Gastrocnemius medialis (tissue), 4 donors: ENCODE results near the gene UBA3.

Source experiments
- POLR2A ChIP-seq, 2 donors: fragments of 450-650 bp; IDR thresholded peaks; one replicate each; pipeline ENCODE4 v1.6.1; 2017; ENCODE audit warnings: antibody characterized with exemption in 2 of 2, mild to moderate bottlenecking in 2 of 2, moderate library complexity in 2 of 2
- TF ChIP-seq, protein P1 (sequence below), 5 experiments: fragments of 450-650 bp in 3 of 5; fragments of 200-600 bp in 2 of 5; sonication (generic) in 2 of 5; IDR thresholded peaks in 4 of 5; conservative IDR thresholded peaks in 1 of 5; 1 replicate in 4 of 5; 2 replicates in 1 of 5; pipeline ENCODE4 v1.5.1; 2016 to 2019; ENCODE audit warnings: antibody characterized with exemption in 5 of 5, mild to moderate bottlenecking in 3 of 5, moderate library complexity in 3 of 5

DNA sequence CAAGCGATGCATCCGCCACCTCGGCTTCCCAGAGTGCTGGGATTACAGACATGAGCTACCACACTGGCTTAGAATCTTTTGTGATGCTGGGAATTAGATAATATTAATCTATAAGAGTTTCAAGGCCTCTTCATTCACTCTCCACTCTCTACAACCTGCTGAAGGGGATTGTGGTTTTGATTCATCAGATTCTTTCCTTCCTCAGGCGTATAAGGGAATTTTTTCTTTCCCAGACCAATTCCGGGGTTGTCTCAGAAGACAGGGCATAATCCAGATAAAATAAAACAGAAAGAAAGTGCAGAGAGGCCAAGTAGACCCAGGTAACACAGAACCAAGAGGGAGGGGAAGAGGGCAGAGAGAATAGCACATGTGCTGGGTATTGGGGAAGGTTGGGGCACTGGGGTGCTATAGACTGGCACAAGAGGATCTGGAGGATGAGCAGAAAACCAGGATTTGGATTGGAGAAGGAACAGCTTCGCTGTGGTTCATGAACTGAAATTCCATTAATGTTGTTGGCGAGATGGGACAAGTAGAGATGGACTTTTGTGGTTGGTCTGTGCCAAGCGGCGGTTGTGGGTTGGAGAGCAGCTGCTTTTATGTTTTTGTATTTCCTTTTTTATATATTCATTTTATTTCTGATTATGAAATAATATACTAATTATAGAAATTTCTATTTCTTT, 17.4 kb upstream of the UBA3 start:
- TF ChIP-seq, protein P1, sequence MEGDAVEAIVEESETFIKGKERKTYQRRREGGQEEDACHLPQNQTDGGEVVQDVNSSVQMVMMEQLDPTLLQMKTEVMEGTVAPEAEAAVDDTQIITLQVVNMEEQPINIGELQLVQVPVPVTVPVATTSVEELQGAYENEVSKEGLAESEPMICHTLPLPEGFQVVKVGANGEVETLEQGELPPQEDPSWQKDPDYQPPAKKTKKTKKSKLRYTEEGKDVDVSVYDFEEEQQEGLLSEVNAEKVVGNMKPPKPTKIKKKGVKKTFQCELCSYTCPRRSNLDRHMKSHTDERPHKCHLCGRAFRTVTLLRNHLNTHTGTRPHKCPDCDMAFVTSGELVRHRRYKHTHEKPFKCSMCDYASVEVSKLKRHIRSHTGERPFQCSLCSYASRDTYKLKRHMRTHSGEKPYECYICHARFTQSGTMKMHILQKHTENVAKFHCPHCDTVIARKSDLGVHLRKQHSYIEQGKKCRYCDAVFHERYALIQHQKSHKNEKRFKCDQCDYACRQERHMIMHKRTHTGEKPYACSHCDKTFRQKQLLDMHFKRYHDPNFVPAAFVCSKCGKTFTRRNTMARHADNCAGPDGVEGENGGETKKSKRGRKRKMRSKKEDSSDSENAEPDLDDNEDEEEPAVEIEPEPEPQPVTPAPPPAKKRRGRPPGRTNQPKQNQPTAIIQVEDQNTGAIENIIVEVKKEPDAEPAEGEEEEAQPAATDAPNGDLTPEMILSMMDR (IDR thresholded peaks at IDR 0.05 in 4 of 5, conservative IDR thresholded peaks at IDR 0.05 in 1 of 5): no peak
- no peak for TF ChIP-seq POLR2A (IDR thresholded peaks at IDR 0.05)
